IPS-20b (cell line): ENCODE measurements around the gene LARP7.
"Not testable (repeated sequence)": the region's sequence is repeated elsewhere in the genome, so short reads cannot be mapped to it uniquely, and the experiment has no call there.

Experiments used
- H3K27ac ChIP-seq: one replicate; pipeline ENCODE4 v1.5.1; 2013; ENCODE audit warnings: low read length
- H3K27me3 ChIP-seq: 2 replicates; pipeline ENCODE4 v1.6.1; 2013; ENCODE audit warnings: mild to moderate bottlenecking, low read length, inconsistent platforms; ENCODE audit not compliant: insufficient read depth
- H3K36me3 ChIP-seq: 2 replicates; pipeline ENCODE4 v1.6.1; 2013; ENCODE audit warnings: low read depth, mild to moderate bottlenecking, inconsistent platforms, low read length, moderate library complexity; ENCODE audit not compliant: insufficient read depth
- H3K4me1 ChIP-seq: 2 replicates; pipeline ENCODE4 v1.6.1; 2013; ENCODE audit warnings: mild to moderate bottlenecking, control low read depth, inconsistent platforms, low read length, moderate library complexity; ENCODE audit not compliant: insufficient read depth
- H3K4me3 ChIP-seq: 2 replicates; pipeline ENCODE4 v1.5.1; 2013; ENCODE audit warnings: mild to moderate bottlenecking, low read length, inconsistent platforms
- H3K9ac ChIP-seq: 2 replicates; pipeline ENCODE4 v1.6.1; 2013; ENCODE audit warnings: low read depth, mild to moderate bottlenecking, inconsistent platforms, low read length, moderate library complexity
- H3K9me3 ChIP-seq: 2 replicates; pipeline ENCODE4 v1.6.1; 2013; ENCODE audit warnings: mild to moderate bottlenecking, low read depth, low read length, inconsistent platforms; ENCODE audit not compliant: insufficient read depth

Gene LARP7

GRCh38 chr4:112636688-112637551 lies at the start of gene LARP7, which contains the start of gene ZGRF1:
TSS of gene LARP7 (plus strand) at chr4:112637143. CDS start at chr4:112644670, 7,527 bp downstream.
TSS of gene ZGRF1 (minus strand) at chr4:112636909. CDS start at chr4:112633176, 3,733 bp downstream.
- peaks cover 18% of the 10 kb centered on the region; the same call in 1 of the 2 replicates for H3K4me1 ChIP-seq
- H3K4me3 ChIP-seq: peak within 1 kb of the TSS; percentile 98
- peaks cover 29% of the 10 kb centered on the region for H3K36me3 ChIP-seq
- peak within 1 kb of the TSS; percentile 84 for H3K27ac ChIP-seq
- no peaks in the 10 kb centered on the region for H3K9me3 ChIP-seq
- peak within 1 kb of the TSS; percentile 93 for H3K9ac ChIP-seq
- H3K27me3 ChIP-seq: no peaks in the 10 kb centered on the region

- Histone ChIP-seq H3K27ac (no peak overlapping the region), H3K9ac (no peak overlapping the region), H3K4me3 (no peak overlapping the region), H3K36me3 (peaks cover 31% of the 10 kb centered on the region), H3K4me1 (no peaks in the 10 kb centered on the region), H3K27me3 (no peaks in the 10 kb centered on the region), H3K9me3 (no peaks in the 10 kb centered on the region)
These were observed 47.7 kb upstream of the LARP7 start for GRCh38 chr4:112589206-112589605.

- Histone ChIP-seq H3K9me3 (no peaks in the 10 kb centered on the region), H3K4me1 (peaks cover 6% of the 10 kb centered on the region; the same call in 1 of the 2 replicates), H3K9ac (no peak overlapping the region), H3K27ac (no peak overlapping the region), H3K27me3 (no peaks in the 10 kb centered on the region), H3K36me3 (peaks cover 24% of the 10 kb centered on the region), H3K4me3 (no peak overlapping the region)
These were observed 45.4 kb upstream of the LARP7 start for GRCh38 chr4:112591593-112591992.

GRCh38 chr4:112592717-112593116 lies 44.2 kb upstream of the LARP7 start:
- H3K27ac ChIP-seq: no peak overlapping the region
- no peaks in the 10 kb centered on the region for H3K9me3 ChIP-seq
- no peaks in the 10 kb centered on the region for H3K27me3 ChIP-seq
- H3K4me1 ChIP-seq: peaks cover 6% of the 10 kb centered on the region; the same call in 1 of the 2 replicates
- no peak overlapping the region for H3K9ac ChIP-seq
- H3K4me3 ChIP-seq: no peak overlapping the region
- H3K36me3 ChIP-seq: peaks cover 16% of the 10 kb centered on the region

GRCh38 chr4:112593438-112594133 lies 43.4 kb upstream of the LARP7 start:
- Histone ChIP-seq H3K36me3 (peaks cover 15% of the 10 kb centered on the region), H3K9ac (no peak overlapping the region), H3K4me3 (no peak overlapping the region), H3K27ac (no peak overlapping the region), H3K27me3 (no peaks in the 10 kb centered on the region), H3K4me1 (peaks cover 6% of the 10 kb centered on the region; the same call in 1 of the 2 replicates), H3K9me3 (no peaks in the 10 kb centered on the region)

- no peak overlapping the region for H3K9ac ChIP-seq
- peaks cover 16% of the 10 kb centered on the region for H3K36me3 ChIP-seq
- no peak overlapping the region for H3K4me3 ChIP-seq
- no peak overlapping the region for H3K27ac ChIP-seq
- H3K27me3 ChIP-seq: no peaks in the 10 kb centered on the region
- H3K4me1 ChIP-seq: peaks cover 6% of the 10 kb centered on the region; the same call in 1 of the 2 replicates
- no peaks in the 10 kb centered on the region for H3K9me3 ChIP-seq
These were observed 42.0 kb upstream of the LARP7 start for GRCh38 chr4:112594993-112595392.

- Histone ChIP-seq H3K27ac (no peak overlapping the region), H3K27me3 (no peaks in the 10 kb centered on the region), H3K4me1 (no peaks in the 10 kb centered on the region), H3K36me3 (peaks cover 71% of the 10 kb centered on the region), H3K4me3 (no peak overlapping the region), H3K9ac (no peak overlapping the region), H3K9me3 (no peaks in the 10 kb centered on the region)
These were observed 32.4 kb upstream of the LARP7 start for GRCh38 chr4:112604589-112604988.

- H3K4me1 ChIP-seq, H3K9me3 ChIP-seq: not testable (repeated sequence)
- H3K36me3 ChIP-seq: peaks cover 43% of the 10 kb centered on the region
These were observed 24.1 kb upstream of the LARP7 start for GRCh38 chr4:112612814-112613213.

GRCh38 chr4:112616984-112617383 lies 20.0 kb upstream of the LARP7 start:
- H3K36me3 ChIP-seq: peaks cover 47% of the 10 kb centered on the region

More at GRCh38 chr4:112612814-112613213, 24.1 kb upstream of the LARP7 start:
- H3K4me3 ChIP-seq, H3K27me3 ChIP-seq, H3K9ac ChIP-seq, H3K27ac ChIP-seq: not testable (repeated sequence)

GRCh38 chr4:112626228-112626627 lies 10.7 kb upstream of the LARP7 start:
- no peaks in the 10 kb centered on the region for H3K27me3 ChIP-seq

More at GRCh38 chr4:112616984-112617383, 20.0 kb upstream of the LARP7 start:
- no peaks in the 10 kb centered on the region for H3K9me3 ChIP-seq
- H3K4me1 ChIP-seq: no peaks in the 10 kb centered on the region
- no peak overlapping the region for H3K9ac ChIP-seq
- H3K27me3 ChIP-seq: no peaks in the 10 kb centered on the region
- H3K4me3 ChIP-seq: no peak overlapping the region
- no peak overlapping the region for H3K27ac ChIP-seq

GRCh38 chr4:112633477-112634235 lies 3.3 kb upstream of the LARP7 start:
- no peaks in the 10 kb centered on the region for H3K9me3 ChIP-seq
- peaks cover 44% of the 10 kb centered on the region for H3K36me3 ChIP-seq
- H3K4me3 ChIP-seq: no peak overlapping the region
- no peak overlapping the region for H3K27ac ChIP-seq
- peaks cover 11% of the 10 kb centered on the region; the same call in 1 of the 2 replicates for H3K4me1 ChIP-seq
- no peak overlapping the region for H3K9ac ChIP-seq
- no peaks in the 10 kb centered on the region for H3K27me3 ChIP-seq

More at GRCh38 chr4:112626228-112626627, 10.7 kb upstream of the LARP7 start:
- H3K4me3 ChIP-seq: no peak overlapping the region
- no peaks in the 10 kb centered on the region for H3K4me1 ChIP-seq
- peaks cover 82% of the 10 kb centered on the region for H3K36me3 ChIP-seq
- H3K9ac ChIP-seq: no peak overlapping the region
- no peak overlapping the region for H3K27ac ChIP-seq
- H3K9me3 ChIP-seq: 0 out of 2 replicates have a peak, but pooled peaks cover 3% of the 10 kb centered on the region
